HEK293T (cell line): ENCODE results near the gene TMEM131L.
"Not testable (repeated sequence)": the region's sequence is repeated elsewhere in the genome, so short reads cannot be mapped to it uniquely, and the experiment has no call there.

ENCODE experiments used
- CTCF ChIA-PET: fragments of 350-600 bp; formaldehyde crosslinking; extraction: SDS; loops from one replicate; lab custom pipeline; 2021; ENCODE audit warnings: antibody characterized with exemption, inconsistent platforms; lab: Yijun Ruan, JAX
- POLR2A ChIA-PET: fragments of 350-600 bp; formaldehyde crosslinking; extraction: SDS; loops from one replicate; lab custom pipeline; 2020; ENCODE audit warnings: antibody characterized with exemption, inconsistent platforms; lab: Yijun Ruan, JAX
- DNase-seq: peaks from one replicate; pipeline ENCODE4 v3.0.0; 2012; ENCODE audit warnings: mixed read lengths; ENCODE audit errors: extremely low spot score
- ARNT ChIP-seq: fragments of 450-650 bp; IDR thresholded peaks from 2 replicates; pipeline ENCODE4 v1.6.1; 2017; ENCODE audit warnings: mild to moderate bottlenecking
- BHLHE40 ChIP-seq: fragments of 450-650 bp; IDR thresholded peaks from 2 replicates; pipeline ENCODE4 v1.6.1; 2016; ENCODE audit warnings: mild to moderate bottlenecking, moderate library complexity, borderline replicate concordance
- CTBP1 ChIP-seq: fragments of 450-650 bp; IDR thresholded peaks from 2 replicates; pipeline ENCODE4 v1.6.1; 2016; ENCODE audit warnings: borderline replicate concordance
- ELF4 ChIP-seq: fragments of 450-650 bp; IDR thresholded peaks from 2 replicates; pipeline ENCODE4 v1.6.1; 2017; ENCODE audit warnings: antibody characterized with exemption
- FOXA1 ChIP-seq: fragments of 450-650 bp; IDR thresholded peaks from 2 replicates; pipeline ENCODE4 v1.6.1; 2016; ENCODE audit warnings: mild to moderate bottlenecking
- FOXK2 ChIP-seq: fragments of 450-650 bp; IDR thresholded peaks from 2 replicates; pipeline ENCODE4 v1.6.1; 2016; ENCODE audit warnings: mild to moderate bottlenecking
- FOXM1 ChIP-seq: fragments of 450-650 bp; IDR thresholded peaks from 2 replicates; pipeline ENCODE4 v1.6.1; 2017; ENCODE audit warnings: mild to moderate bottlenecking, borderline replicate concordance
- HDGF ChIP-seq: fragments of 450-650 bp; IDR thresholded peaks from 2 replicates; pipeline ENCODE4 v1.6.1; 2017; ENCODE audit warnings: antibody characterized with exemption, borderline replicate concordance
- L3MBTL2 ChIP-seq: fragments of 450-650 bp; conservative IDR thresholded peaks from 2 replicates; pipeline ENCODE4 v1.6.1; 2016; ENCODE audit warnings: mild to moderate bottlenecking
- LEF1 ChIP-seq: fragments of 450-650 bp; IDR thresholded peaks from 2 replicates; pipeline ENCODE4 v1.6.1; 2017; ENCODE audit warnings: mild to moderate bottlenecking, borderline replicate concordance
- NFRKB ChIP-seq: fragments of 450-650 bp; IDR thresholded peaks from 2 replicates; pipeline ENCODE4 v1.6.1; 2016; ENCODE audit warnings: mild to moderate bottlenecking, moderate library complexity
- PKNOX1 ChIP-seq: fragments of 450-650 bp; IDR thresholded peaks from 2 replicates; pipeline ENCODE4 v1.6.1; 2016
- SP1 ChIP-seq: fragments of 450-650 bp; IDR thresholded peaks from 2 replicates; pipeline ENCODE4 v1.6.1; 2017
- SUZ12 ChIP-seq: fragments of 450-650 bp; IDR thresholded peaks from 2 replicates; pipeline ENCODE4 v1.6.1; 2016; ENCODE audit warnings: mild to moderate bottlenecking
- TARDBP ChIP-seq: fragments of 450-650 bp; IDR thresholded peaks from 2 replicates; pipeline ENCODE4 v1.6.1; 2016
- ZNF384 ChIP-seq: fragments of 450-650 bp; IDR thresholded peaks from 2 replicates; pipeline ENCODE4 v1.6.1; 2016

The TMEM131L gene

GRCh38 chr4:153652051-153652784 lies 186.1 kb downstream of the TMEM131L start:
- CTCF ChIA-PET, result interaction anchor here (1.8 kb wide), 1 partner anchor 98 kb away, joined by 4 read pairs; no protein-coding TSS in a partner anchor
- DNase-seq, result no peak
- POLR2A ChIA-PET, result no interaction called here
- TF ChIP-seq BHLHE40 (no peak), ZNF384 (no peak), FOXK2 (no peak), ARNT (no peak), NFRKB (no peak), HDGF (no peak), LEF1 (no peak), L3MBTL2 (no peak), CTBP1 (no peak), FOXA1 (no peak), ELF4 (no peak), TARDBP (no peak)

- no peak for DNase-seq
- TF ChIP-seq PKNOX1, result no peak
- no peak for TF ChIP-seq LEF1
- no peak for TF ChIP-seq L3MBTL2
- TF ChIP-seq CTBP1, result no peak
- TF ChIP-seq ARNT, result no peak
- no peak for TF ChIP-seq HDGF
- no peak for TF ChIP-seq FOXA1
- TF ChIP-seq TARDBP, result no peak
- no peak for TF ChIP-seq NFRKB
- no peak for TF ChIP-seq SP1
- no peak for TF ChIP-seq ZNF384
- no peak for TF ChIP-seq FOXK2
- no peak for TF ChIP-seq SUZ12
- TF ChIP-seq FOXM1, result no peak
- TF ChIP-seq ELF4, result no peak
- no peak for TF ChIP-seq BHLHE40
- ChIA-PET CTCF (interaction anchor here (0.9 kb wide), 1 partner anchor 19 kb away, joined by 4 read pairs; no protein-coding TSS in a partner anchor), POLR2A (no interaction called here)
These were observed 188.9 kb downstream of the TMEM131L start for GRCh38 chr4:153655002-153655541.

GRCh38 chr4:153655928-153656327 lies 189.8 kb downstream of the TMEM131L start:
- TF ChIP-seq NFRKB (no peak), HDGF (no peak), CTBP1 (no peak), SP1 (no peak), FOXA1 (no peak), ZNF384 (no peak)
- POLR2A ChIA-PET, result no interaction called here
- CTCF ChIA-PET, result no interaction called here
- DNase-seq, result no peak

GRCh38 chr4:153661215-153661822 lies 195.2 kb downstream of the TMEM131L start:
- POLR2A ChIA-PET, result no interaction called here
- CTCF ChIA-PET, result no interaction called here

GRCh38 chr4:153661908-153662307 lies 195.7 kb downstream of the TMEM131L start:
- POLR2A ChIA-PET, result no interaction called here
- no peak for DNase-seq
- TF ChIP-seq PKNOX1, result no peak
- CTCF ChIA-PET, result no interaction called here

More at GRCh38 chr4:153661215-153661822, 195.2 kb downstream of the TMEM131L start:
- no peak for DNase-seq
- TF ChIP-seq FOXK2 (no peak), SUZ12 (no peak), L3MBTL2 (no peak), CTBP1 (no peak), BHLHE40 (no peak), HDGF (no peak), ZNF384 (no peak), SP1 (no peak), TARDBP (no peak), NFRKB (no peak)

GRCh38 chr4:153663667-153664066 lies 197.5 kb downstream of the TMEM131L start:
- CTCF ChIA-PET, result no interaction called here
- no peak for DNase-seq
- POLR2A ChIA-PET, result no interaction called here
- TF ChIP-seq ARNT (no peak), LEF1 (no peak), PKNOX1 (no peak), HDGF (no peak), FOXA1 (no peak), SUZ12 (no peak), ZNF384 (no peak), SP1 (no peak)

- CTCF ChIA-PET, POLR2A ChIA-PET, DNase-seq: not testable (repeated sequence)
These were observed 200.3 kb downstream of the TMEM131L start for GRCh38 chr4:153666505-153666904.
